HepG2 (cell line): Measurements from ENCODE around the gene ILKAP. TPM values are rescaled to one million over a fixed set of nuclear protein-coding genes. Genes with fewer than 3 reads are reported as not detected.

ENCODE experiments used
- BHLHE40 ChIP-seq: IDR thresholded peaks from 2 replicates; pipeline ENCODE4 v1.6.1; 2011; ENCODE audit warnings: low read length, improper control_type of control experiment
- CHCHD3 ChIP-seq: sonication (generic); formaldehyde crosslinking; IDR thresholded peaks from 2 replicates; pipeline ENCODE4 v1.8.0; 2022; ENCODE audit warnings: mild to moderate bottlenecking, missing genetic modification reagents, moderate library complexity
- CHD2 ChIP-seq: IDR thresholded peaks from 2 replicates; pipeline ENCODE4 v1.6.1; 2011; ENCODE audit warnings: low read depth, low read length, improper control_type of control experiment
- GATAD1 ChIP-seq: IDR thresholded peaks from 2 replicates; pipeline ENCODE4 v1.6.1; 2016; ENCODE audit warnings: missing genetic modification reagents, missing compliant biosample characterization
- HMG20A ChIP-seq: IDR thresholded peaks from 2 replicates; pipeline ENCODE4 v1.6.1; 2016; ENCODE audit warnings: borderline replicate concordance
- HOXA3 ChIP-seq: sonication (generic); formaldehyde crosslinking; IDR thresholded peaks from 2 replicates; pipeline ENCODE4 v1.5.0; 2020; ENCODE audit warnings: missing genetic modification reagents
- MAZ ChIP-seq, 2 experiments: sonication (generic) in 1 of 2; formaldehyde crosslinking in 1 of 2; IDR thresholded peaks; 2 replicates each; pipeline versions ENCODE4 v1.5.0 to v1.6.1; 2012 to 2020; ENCODE audit warnings: low read depth in 2 of 2, mild to moderate bottlenecking in 2 of 2, borderline replicate concordance in 1 of 2, improper control_type of control experiment in 1 of 2, low read length in 1 of 2, missing genetic modification reagents in 1 of 2, moderate library complexity in 1 of 2
- MLX ChIP-seq: IDR thresholded peaks from 2 replicates; pipeline ENCODE4 v1.6.1; 2016
- PCBP1 ChIP-seq: fragments of 200-400 bp; formaldehyde crosslinking; IDR thresholded peaks from 2 replicates; pipeline ENCODE4 v1.6.1; 2017; ENCODE audit warnings: mild to moderate bottlenecking, low read depth, low read length, borderline replicate concordance
- RARA ChIP-seq: IDR thresholded peaks from 2 replicates; pipeline ENCODE4 v1.6.1; 2016; ENCODE audit warnings: missing genetic modification reagents, missing compliant biosample characterization
- REPIN1 ChIP-seq: sonication (generic); formaldehyde crosslinking; IDR thresholded peaks from 2 replicates; pipeline ENCODE4 v1.8.0; 2022; ENCODE audit warnings: missing genetic modification reagents, low read depth, mild to moderate bottlenecking, borderline replicate concordance
- SKI ChIP-seq: fragments of 450-650 bp; IDR thresholded peaks from one replicate; pipeline ENCODE4 v1.6.1; 2018; ENCODE audit warnings: mild to moderate bottlenecking; ENCODE audit not compliant: partially characterized antibody
- SOX6 ChIP-seq, 2 experiments: fragments of 450-650 bp in 1 of 2; sonication (generic) in 1 of 2; formaldehyde crosslinking in 1 of 2; IDR thresholded peaks; 2 replicates each; pipeline versions ENCODE4 v1.4.0 to v1.6.1; 2017 to 2020; ENCODE audit warnings: antibody characterized with exemption in 1 of 2, mild to moderate bottlenecking in 1 of 2, missing genetic modification reagents in 1 of 2
- TRIM22 ChIP-seq: fragments of 450-650 bp; IDR thresholded peaks from 2 replicates; pipeline ENCODE4 v1.6.1; 2017
- YY1 ChIP-seq: IDR thresholded peaks from 2 replicates; pipeline ENCODE4 v1.6.1; 2011; ENCODE audit warnings: low read length, low read depth, moderate library complexity, mild to moderate bottlenecking; ENCODE audit not compliant: insufficient read depth, insufficient replicate concordance
- ZBTB42 ChIP-seq: sonication (generic); formaldehyde crosslinking; IDR thresholded peaks from 2 replicates; pipeline ENCODE4 v1.5.0; 2020; ENCODE audit warnings: mild to moderate bottlenecking, missing genetic modification reagents
- ZKSCAN8 ChIP-seq: IDR thresholded peaks from 2 replicates; pipeline ENCODE4 v1.6.1; 2016; ENCODE audit warnings: borderline replicate concordance, missing genetic modification reagents, missing compliant biosample characterization
- ZNF12 ChIP-seq: sonication (generic); formaldehyde crosslinking; IDR thresholded peaks from 2 replicates; pipeline ENCODE4 v1.5.0; 2020; ENCODE audit warnings: missing genetic modification reagents
- ZNF138 ChIP-seq: sonication (generic); formaldehyde crosslinking; IDR thresholded peaks from 2 replicates; pipeline ENCODE4 v1.5.0; 2020; ENCODE audit warnings: mild to moderate bottlenecking, low read depth, missing genetic modification reagents
- ZNF331 ChIP-seq: sonication (generic); formaldehyde crosslinking; IDR thresholded peaks from 2 replicates; pipeline ENCODE4 v1.4.0; 2020; ENCODE audit warnings: missing genetic modification reagents
- ZNF496 ChIP-seq: sonication (generic); formaldehyde crosslinking; IDR thresholded peaks from 2 replicates; pipeline ENCODE4 v1.8.1; 2023; ENCODE audit warnings: mild to moderate bottlenecking, moderate library complexity, missing genetic modification reagents; ENCODE audit not compliant: insufficient replicate concordance
- ZNF552 ChIP-seq: sonication (generic); formaldehyde crosslinking; IDR thresholded peaks from 2 replicates; pipeline ENCODE4 v1.9.0; 2022; ENCODE audit warnings: missing genetic modification reagents, mild to moderate bottlenecking, borderline replicate concordance
- ZNF660 ChIP-seq: sonication (generic); formaldehyde crosslinking; IDR thresholded peaks from 2 replicates; pipeline ENCODE4 v1.5.1; 2020; ENCODE audit warnings: mild to moderate bottlenecking, low read depth, missing genetic modification reagents, borderline replicate concordance
- ZNF746 ChIP-seq: sonication (generic); formaldehyde crosslinking; IDR thresholded peaks from 2 replicates; pipeline ENCODE4 v1.8.0; 2022; ENCODE audit warnings: mild to moderate bottlenecking, missing genetic modification reagents
- ZNF768 ChIP-seq: sonication (generic); formaldehyde crosslinking; IDR thresholded peaks from 2 replicates; pipeline ENCODE4 v1.4.0; 2020; ENCODE audit warnings: missing genetic modification reagents
- ZNF772 ChIP-seq: sonication (generic); formaldehyde crosslinking; IDR thresholded peaks from 2 replicates; pipeline ENCODE4 v1.5.0; 2020; ENCODE audit warnings: mild to moderate bottlenecking, missing genetic modification reagents
- polyA plus RNA-seq, 8 experiments: library from polyadenylated mRNA; depleted of rRNA in 3 of 8; stranded (reverse) in 7 of 8; unstranded in 1 of 8; fragments of >200 nt; fragmentation: Illumina TruSeq in 4 of 8; extraction: Trizol in 4 of 8; gene quantifications; 2 replicates each; pipeline versions ENCODE4 v1.2.1 to v1.2.3, GENCODE V29; 2011 to 2016; ENCODE audit warnings: low read depth in 4 of 8, missing spikeins in 1 of 8, mixed read lengths in 1 of 8; ENCODE audit not compliant: insufficient read depth in 1 of 8
- total RNA-seq, 5 experiments: library from RNA; depleted of rRNA; stranded (reverse); fragments of >200 nt; fragmentation: Illumina TruSeq; extraction: Trizol; gene quantifications; 2 replicates each; pipeline ENCODE4 v1.2.3, GENCODE V29; 2016; ENCODE audit warnings: low read depth in 1 of 5
- TF ChIP-seq, protein P1 (sequence below): sonication (generic); formaldehyde crosslinking; IDR thresholded peaks from 2 replicates; pipeline ENCODE4 v1.5.1; 2020; ENCODE audit warnings: missing genetic modification reagents, mild to moderate bottlenecking, borderline replicate concordance

ILKAP gene
- total and polyA plus RNA-seq, 2 of the 13 experiments (the other 11 are each of a cell fraction or from before 2014, with no cell fraction given) = 29.6 to 33.1 TPM

DNA sequence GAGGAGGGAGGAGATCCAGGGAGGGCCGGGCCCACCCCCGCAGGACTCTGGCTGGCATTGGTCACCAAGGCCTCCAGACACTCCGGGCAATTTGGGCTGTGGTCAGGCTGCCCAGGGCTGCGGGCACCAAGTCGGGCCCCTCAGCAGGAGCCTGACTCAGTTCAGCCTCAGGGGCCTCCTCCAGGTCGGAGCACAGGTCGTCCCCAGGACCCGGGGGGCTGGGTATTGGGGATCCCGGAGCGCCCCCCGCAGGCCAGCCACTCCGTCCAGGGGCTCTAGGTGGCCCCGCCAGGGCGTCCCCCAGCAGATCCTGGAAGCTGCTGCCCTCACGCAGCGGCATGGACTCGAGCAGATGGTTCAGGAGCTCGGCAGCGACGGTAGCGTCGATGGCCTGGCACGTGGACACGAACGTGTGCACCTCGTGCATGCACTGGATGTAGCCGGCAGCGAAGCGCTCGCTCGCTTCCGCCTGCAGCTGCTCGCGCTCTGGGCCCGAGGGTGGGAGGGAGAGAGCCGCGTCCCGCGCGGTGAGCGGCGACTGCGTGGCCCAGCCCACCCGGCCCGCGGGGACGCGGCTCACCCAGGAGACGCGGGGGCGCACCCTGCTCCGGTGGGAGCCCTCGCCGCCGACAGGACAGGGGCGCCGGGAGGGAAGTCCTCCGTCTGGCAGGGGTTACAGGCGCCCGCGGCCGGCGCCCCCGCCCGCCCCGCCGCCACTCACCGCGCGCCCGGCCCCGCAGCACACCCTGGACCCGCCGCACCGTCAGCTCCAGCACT, 35.5 kb upstream of the ILKAP start (continued):
- TF ChIP-seq, protein P1, sequence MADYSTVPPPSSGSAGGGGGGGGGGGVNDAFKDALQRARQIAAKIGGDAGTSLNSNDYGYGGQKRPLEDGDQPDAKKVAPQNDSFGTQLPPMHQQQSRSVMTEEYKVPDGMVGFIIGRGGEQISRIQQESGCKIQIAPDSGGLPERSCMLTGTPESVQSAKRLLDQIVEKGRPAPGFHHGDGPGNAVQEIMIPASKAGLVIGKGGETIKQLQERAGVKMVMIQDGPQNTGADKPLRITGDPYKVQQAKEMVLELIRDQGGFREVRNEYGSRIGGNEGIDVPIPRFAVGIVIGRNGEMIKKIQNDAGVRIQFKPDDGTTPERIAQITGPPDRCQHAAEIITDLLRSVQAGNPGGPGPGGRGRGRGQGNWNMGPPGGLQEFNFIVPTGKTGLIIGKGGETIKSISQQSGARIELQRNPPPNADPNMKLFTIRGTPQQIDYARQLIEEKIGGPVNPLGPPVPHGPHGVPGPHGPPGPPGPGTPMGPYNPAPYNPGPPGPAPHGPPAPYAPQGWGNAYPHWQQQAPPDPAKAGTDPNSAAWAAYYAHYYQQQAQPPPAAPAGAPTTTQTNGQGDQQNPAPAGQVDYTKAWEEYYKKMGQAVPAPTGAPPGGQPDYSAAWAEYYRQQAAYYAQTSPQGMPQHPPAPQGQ = no peak
- TF ChIP-seq BHLHE40 (peak; percentile 76), ZBTB42 (CRISPR knock-in tag) (peak; percentile 97), ZNF496 (peak; percentile 64), ZKSCAN8 (CRISPR knock-in tag) (0 out of 2 replicates have a peak, but pooled peaks have one; percentile 39), ZNF138 (CRISPR knock-in tag) (peak; percentile 99), HOXA3 (CRISPR knock-in tag) (peak; percentile 96), SOX6 (IDR thresholded peaks at IDR 0.05) (no peak), SOX6 (CRISPR knock-in tag; IDR thresholded peaks at IDR 0.05) (no peak; the same call in none of the 2 replicates), HMG20A (0 out of 2 replicates have a peak, but pooled peaks have one; percentile 40), MAZ (IDR thresholded peaks at IDR 0.05; ENCODE audit: borderline replicate concordance, low read depth, low read length) (no peak), MAZ (CRISPR knock-in tag; IDR thresholded peaks at IDR 0.05; ENCODE audit: low read depth) (peak; percentile 91), TRIM22 (no peak), GATAD1 (CRISPR knock-in tag) (peak; percentile 67), SKI (no peak), ZNF772 (CRISPR knock-in tag) (peak; percentile 97; the same call in 1 of the 2 replicates), YY1 (no peak), CHCHD3 (CRISPR knock-in tag) (peak; percentile 99), ZNF552 (CRISPR knock-in tag) (peak; percentile 99), ZNF12 (CRISPR knock-in tag) (peak; percentile 84), ZNF660 (CRISPR knock-in tag) (peak; percentile 90; the same call in 1 of the 2 replicates), CHD2 (no peak), ZNF768 (CRISPR knock-in tag) (peak; percentile 88; the same call in 1 of the 2 replicates), ZNF331 (CRISPR knock-in tag) (peak; percentile 86; the same call in 1 of the 2 replicates), MLX (CRISPR knock-in tag) (peak; percentile 93), RARA (peak; percentile 79), ZNF746 (peak; percentile 78; the same call in 1 of the 2 replicates), PCBP1 (peak; percentile 53; the same call in 1 of the 2 replicates), REPIN1 (CRISPR knock-in tag) (peak; percentile 94)
